Heart right ventricle (tissue), 16 donors: Measurements from ENCODE around the gene UBL5. TPM values are rescaled to one million over a fixed set of nuclear protein-coding genes. Genes with fewer than 3 reads are reported as not detected.
A peak's percentile ranks its signal among the peaks of the same experiment; 100 is the strongest.

ENCODE experiments used
- ATAC-seq, 8 donors: fragments of 200-7000 bp; cut with Tn5 transposase; one replicate each; pipeline ENCODE4 v1.9.1; 2020; ENCODE audit warnings: mild to moderate bottlenecking in 8 of 8, moderate library complexity in 8 of 8, moderate number of reproducible peaks in 1 of 8
- DNase-seq, 2 donors: peaks; one replicate each; pipeline ENCODE4 v3.0.0-alpha.2; 2020
- H3K27ac ChIP-seq, 10 donors: fragments of 200-600 bp; sonication (generic) in 2 of 10; one replicate each; pipeline versions ENCODE4 v1.5.0 to v1.8.0; 2020 to 2022; ENCODE audit warnings: mild to moderate bottlenecking in 3 of 10
- H3K27me3 ChIP-seq, 7 donors: fragments of 200-600 bp; one replicate each; pipeline ENCODE4 v1.8.0; 2021 to 2022; ENCODE audit warnings: mild to moderate bottlenecking in 2 of 7
- H3K36me3 ChIP-seq, 9 donors: fragments of 200-600 bp; sonication (generic) in 1 of 9; one replicate each; pipeline versions ENCODE4 v1.5.0 to v1.8.0; 2020 to 2022; ENCODE audit warnings: mild to moderate bottlenecking in 2 of 9
- H3K4me1 ChIP-seq, 9 donors: fragments of 200-600 bp; sonication (generic) in 1 of 9; one replicate each; pipeline versions ENCODE4 v1.5.0 to v1.8.0; 2020 to 2022; ENCODE audit warnings: mild to moderate bottlenecking in 4 of 9
- H3K4me3 ChIP-seq, 10 donors: fragments of 200-600 bp; sonication (generic) in 2 of 10; one replicate each; pipeline versions ENCODE4 v1.5.0 to v1.8.0; 2020 to 2022; ENCODE audit warnings: mild to moderate bottlenecking in 7 of 10, moderate library complexity in 2 of 10
- H3K9me3 ChIP-seq, 11 donors: fragments of 200-600 bp in 10 of 11; sonication (generic) in 2 of 11; one replicate each; pipeline versions ENCODE4 v1.5.0 to v1.8.0; 2013 to 2022; ENCODE audit warnings: mild to moderate bottlenecking in 2 of 11, control low read depth in 1 of 11, moderate library complexity in 1 of 11
- WGBS, 2 donors: extraction: QIAGEN DNeasy Blood & Tissue Kit; methylation state at CpG; one replicate each; pipeline ENCODE4 v1.1.7; 2013; ENCODE audit warnings: inconsistent platforms in 1 of 2; 5-methylcytosine and 5-hydroxymethylcytosine counted together
- intact Hi-C, 10 donors: fragments of 100-400 bp; cut with DNase I; formaldehyde crosslinking; loops; one replicate each; pipeline versions ENCODE4 v1.11.1 to v1.14.2; 2022
- polyA plus RNA-seq, 2 donors: library from polyadenylated mRNA; stranded (reverse); fragments of 200-250 nt; gene quantifications; one replicate each; pipeline ENCODE4 v1.2.3, GENCODE V29; 2013
- total RNA-seq, 10 donors: library from RNA; stranded (reverse); fragmentation: NEBNext Ultra II Directional in 3 of 10; extraction: Animal tissue kit (Norgen Biotek cat#: 25700) in 3 of 10; gene quantifications; one replicate each; pipeline versions ENCODE4 v1.2.1 to v1.2.4, GENCODE V29; 2021 to 2023
- TF ChIP-seq, protein P1 (sequence below), 9 donors: fragments of 200-600 bp; sonication (generic) in 2 of 9; IDR thresholded peaks; one replicate each; pipeline versions ENCODE4 v1.5.0 to v1.8.0; 2021 to 2022; ENCODE audit warnings: antibody characterized with exemption in 9 of 9, mild to moderate bottlenecking in 5 of 9, moderate library complexity in 1 of 9
- donor health status: Arrhythmogenic right ventricular cardiomyopathy.
- donor health status: ischemic (EF 13 %, LVEDD 7.1; RV severe dilation, severe dysfunction).
- donor health status: healthy with polysubstance abuse.
- donor health status: DM: no; HTN: yes; CAD: no.
- donor health status: DM: no; HTN: no; CAD: no.
- donor health status: ischemic (EF 25% LVEDD 6.9; RV normal size, moderate dysfunction).
- donor health status: ischemic (EF 25% LVEDD 5.7; RV mildly dilated, moderate dysfunction).
- donor health status: healthy.
- donor health status: DM: yes; HTN: yes; CAD: no.
- donor health status: Ischemic cardiomyopathy.
- donor health status: ischemic (EF 35%, LVEDD 5.7; RV mildly dilated, moderate dysfunction).
- donor health status: nonischemic (EF 11% LVEDD 7.7; RV severe dilation, severe dysfunction).
- donor health status: DM: yes; HTN: yes; CAD: no.
- donor health status: PGD.
- donor health status: ischemic (EF 29% LVEDD 5.4; RV normal size, mild dysfunction).
- donor health status: nonischemic (EF 23%, LVEDD 6.1; RV moderate dilation, normal function).

UBL5 gene
- total and polyA plus RNA-seq, 12 donors = 483 to 1,564 (median 521) TPM

DNA sequence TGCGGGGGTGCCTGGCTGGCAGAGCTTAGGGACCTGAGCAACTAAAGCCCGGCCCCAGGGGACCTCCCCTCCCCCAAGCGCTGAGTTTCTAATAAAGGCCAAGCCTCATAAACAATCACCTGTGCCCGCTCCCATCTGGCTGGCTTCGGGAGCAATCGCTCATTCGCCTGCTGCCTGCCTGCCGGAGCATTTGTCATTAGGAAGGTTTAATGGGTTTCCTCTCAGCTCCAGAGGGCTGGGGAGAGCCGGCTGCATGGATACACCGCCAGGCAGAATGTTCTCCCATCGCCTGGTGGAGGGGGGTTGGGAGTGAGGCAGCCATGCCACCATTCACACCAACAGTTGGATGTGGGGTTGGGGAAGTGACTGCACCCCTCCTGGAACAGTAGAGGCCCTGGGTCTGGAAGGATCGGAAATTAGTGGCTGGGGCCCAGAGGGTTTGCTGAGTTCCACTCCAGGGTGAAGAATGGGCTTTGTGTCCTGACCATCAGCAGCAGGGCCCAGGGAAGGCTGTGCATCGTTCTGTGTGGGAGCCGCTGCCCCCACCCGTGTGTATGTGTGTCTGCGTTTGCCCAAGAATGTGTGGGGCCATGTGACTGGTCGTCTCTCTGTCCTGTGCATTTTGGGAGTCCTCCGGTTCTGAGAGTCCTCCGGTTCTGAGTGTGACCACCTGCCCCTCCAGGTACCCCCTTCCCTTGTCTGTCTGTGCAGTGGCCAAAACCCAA lies 22.7 kb downstream of the UBL5 start:
- TF ChIP-seq, protein P1, sequence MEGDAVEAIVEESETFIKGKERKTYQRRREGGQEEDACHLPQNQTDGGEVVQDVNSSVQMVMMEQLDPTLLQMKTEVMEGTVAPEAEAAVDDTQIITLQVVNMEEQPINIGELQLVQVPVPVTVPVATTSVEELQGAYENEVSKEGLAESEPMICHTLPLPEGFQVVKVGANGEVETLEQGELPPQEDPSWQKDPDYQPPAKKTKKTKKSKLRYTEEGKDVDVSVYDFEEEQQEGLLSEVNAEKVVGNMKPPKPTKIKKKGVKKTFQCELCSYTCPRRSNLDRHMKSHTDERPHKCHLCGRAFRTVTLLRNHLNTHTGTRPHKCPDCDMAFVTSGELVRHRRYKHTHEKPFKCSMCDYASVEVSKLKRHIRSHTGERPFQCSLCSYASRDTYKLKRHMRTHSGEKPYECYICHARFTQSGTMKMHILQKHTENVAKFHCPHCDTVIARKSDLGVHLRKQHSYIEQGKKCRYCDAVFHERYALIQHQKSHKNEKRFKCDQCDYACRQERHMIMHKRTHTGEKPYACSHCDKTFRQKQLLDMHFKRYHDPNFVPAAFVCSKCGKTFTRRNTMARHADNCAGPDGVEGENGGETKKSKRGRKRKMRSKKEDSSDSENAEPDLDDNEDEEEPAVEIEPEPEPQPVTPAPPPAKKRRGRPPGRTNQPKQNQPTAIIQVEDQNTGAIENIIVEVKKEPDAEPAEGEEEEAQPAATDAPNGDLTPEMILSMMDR (IDR thresholded peaks at IDR 0.05) = no peak
- H3K4me1 ChIP-seq = peaks cover 0 to 9% (median 0%) of the 10 kb centered on the region in 9 donors
- no peak for DNase-seq
- 76 to 81% methylated on average over 19 of the region's 19 CpGs for WGBS, 2 donors
- ATAC-seq = no peak
- H3K9me3 ChIP-seq = no peaks in the 10 kb centered on the region
- intact Hi-C loops = no loop called here
- H3K4me3 ChIP-seq = no peak overlapping the region
- peaks cover 0 to 56% (median 7%) of the 10 kb centered on the region in 9 donors for H3K36me3 ChIP-seq
- H3K27ac ChIP-seq = no peak overlapping the region
- no peaks in the 10 kb centered on the region for H3K27me3 ChIP-seq

DNA sequence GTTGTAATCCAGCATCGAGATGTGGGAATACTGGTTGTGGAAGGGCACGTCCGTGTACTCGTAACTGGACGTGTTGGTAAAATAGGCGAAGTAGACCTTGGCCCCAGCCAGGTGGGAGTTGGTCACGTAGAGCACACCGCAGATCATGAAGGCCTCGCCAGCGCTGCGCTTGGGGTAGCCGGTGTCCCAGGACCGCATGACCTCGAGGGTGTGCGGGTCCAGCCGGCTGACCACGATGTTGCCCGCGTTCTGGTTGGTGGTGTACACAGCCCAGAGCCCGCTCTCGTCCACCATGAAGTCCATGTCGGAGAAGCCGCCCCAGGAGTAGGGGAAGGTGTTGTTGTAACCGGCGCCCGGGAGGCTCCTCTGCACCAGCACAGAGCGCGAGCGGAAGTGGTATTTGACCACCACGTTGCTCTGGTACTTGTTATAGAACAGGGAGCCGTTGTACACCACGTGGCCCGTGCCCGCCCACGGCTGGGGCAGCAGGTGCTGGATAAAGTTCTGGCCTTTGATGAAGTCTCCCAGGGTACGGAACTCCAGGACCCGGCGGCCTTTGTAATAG lies 26.6 kb downstream of the UBL5 start:
- Histone ChIP-seq H3K27ac (no peak overlapping the region), H3K27me3 (no peaks in the 10 kb centered on the region), H3K9me3 (no peaks in the 10 kb centered on the region), H3K4me3 (no peak overlapping the region), H3K36me3 (peaks cover 0 to 18% (median 3%) of the 10 kb centered on the region in 9 donors), H3K4me1 (peaks cover 0 to 19% (median 0%) of the 10 kb centered on the region in 9 donors)
- ATAC-seq = peak in 3 of 8 donors; percentile 16 to 23 (median 21)
- WGBS, 2 donors = 97 to 98% methylated on average over 38 of the region's 38 CpGs
- intact Hi-C loops = no loop called here
- TF ChIP-seq, protein P1 (IDR thresholded peaks at IDR 0.05) = no peak
- no peak for DNase-seq

DNA sequence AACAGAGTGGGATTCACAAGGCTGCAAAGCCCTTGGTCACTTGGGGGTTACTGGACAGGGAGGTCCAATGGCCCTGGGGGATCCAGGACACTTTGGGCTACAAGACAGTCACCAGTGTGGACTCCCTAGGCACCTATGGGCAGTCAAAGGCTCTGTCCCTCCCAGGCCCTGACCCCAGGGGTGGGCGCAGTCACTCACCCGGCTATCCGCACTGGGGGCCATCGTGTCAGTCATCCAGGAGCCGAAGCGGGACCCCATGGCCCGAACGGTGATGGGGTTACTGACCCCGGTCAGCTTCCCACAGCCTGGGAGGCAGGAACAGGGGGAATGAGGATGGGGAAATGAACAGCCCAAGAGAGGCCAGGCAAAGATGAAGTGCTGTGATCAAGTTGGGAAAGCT lies 28.9 kb downstream of the UBL5 start:
- Histone ChIP-seq H3K36me3 (peaks cover 0 to 7% (median 0%) of the 10 kb centered on the region in 9 donors), H3K9me3 (no peaks in the 10 kb centered on the region), H3K27me3 (no peaks in the 10 kb centered on the region), H3K27ac (no peak overlapping the region), H3K4me1 (peaks cover 0 to 19% (median 0%) of the 10 kb centered on the region in 9 donors), H3K4me3 (no peak overlapping the region)
- DNase-seq = no peak
- WGBS, 2 donors = 96 to 97% methylated on average over 9 of the region's 9 CpGs
- peak in 1 of 8 donors; percentile 20 for ATAC-seq
- intact Hi-C loops = no loop called here
- TF ChIP-seq, protein P1 (IDR thresholded peaks at IDR 0.05) = no peak

DNA sequence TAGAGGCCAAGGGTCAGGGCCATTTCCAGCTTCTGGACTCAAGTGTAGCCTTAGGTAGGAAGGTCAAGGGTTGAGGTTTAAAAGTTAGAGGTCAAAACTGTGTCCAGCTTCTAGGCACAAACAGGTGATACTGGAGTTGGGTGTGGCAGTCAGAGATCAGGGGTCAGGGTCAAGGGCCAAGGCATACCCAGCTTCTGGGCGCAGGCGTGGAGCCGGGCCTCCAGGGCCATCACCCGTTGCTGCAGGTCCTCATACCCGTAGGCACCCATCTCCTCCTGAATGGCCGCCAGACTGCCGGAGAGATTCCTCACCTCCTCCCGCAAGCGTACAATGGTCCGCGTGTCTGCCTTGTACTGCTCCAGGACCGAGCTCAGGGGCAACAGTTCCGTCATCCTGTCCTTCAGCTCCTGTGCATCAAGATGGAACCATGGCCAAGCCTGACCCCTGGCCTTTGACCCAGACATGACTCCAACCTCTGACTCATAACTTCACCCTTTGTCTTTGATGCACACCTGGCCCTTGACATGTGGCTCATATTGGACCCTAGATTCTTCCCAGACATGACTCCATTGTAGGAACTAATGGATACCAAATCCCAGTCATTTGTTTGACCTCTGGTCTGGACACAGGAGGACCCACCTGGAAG lies 29.5 kb downstream of the UBL5 start:
- 96 to 98% methylated on average over 13 of the region's 13 CpGs for WGBS, 2 donors
- intact Hi-C loops = no loop called here
- TF ChIP-seq, protein P1 (IDR thresholded peaks at IDR 0.05) = no peak
- Histone ChIP-seq H3K4me3 (peak overlapping the region in 1 of 10 donors; percentile 26), H3K9me3 (no peaks in the 10 kb centered on the region), H3K27ac (peak overlapping the region in 1 of 10 donors; percentile 72), H3K4me1 (peaks cover 0 to 19% (median 0%) of the 10 kb centered on the region in 9 donors), H3K27me3 (no peaks in the 10 kb centered on the region), H3K36me3 (peaks cover 0 to under 1% (median 0%) of the 10 kb centered on the region in 9 donors)
- ATAC-seq (no peak), DNase-seq (no peak)
